ENCODE data around the gene PDE4B. TPM values are rescaled to one million over a fixed set of nuclear protein-coding genes. Genes with fewer than 3 reads are reported as not detected.

The PDE4B gene
- total RNA-seq, 1 experiment from 2014 or later = 1.4 TPM

DNA sequence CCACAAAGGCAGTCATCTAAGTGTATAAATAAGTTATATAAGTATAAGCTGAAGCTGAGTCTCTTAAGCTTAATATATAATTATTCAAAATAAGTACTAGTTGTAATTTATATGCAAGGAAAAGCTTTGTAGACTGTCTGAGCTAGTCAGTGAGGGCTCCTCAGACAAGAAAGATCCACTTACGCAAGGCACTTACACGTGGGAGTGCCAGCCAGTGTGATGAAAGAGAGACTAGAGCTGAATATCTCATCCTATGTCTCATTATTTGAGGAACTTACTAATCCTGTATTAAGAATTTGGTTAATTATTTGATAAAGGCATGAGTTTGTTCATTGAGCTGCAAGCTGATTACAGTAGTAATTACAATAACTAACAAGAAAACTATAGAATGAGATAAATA, 146.9 kb downstream of the PDE4B start:
- ATAC-seq = no peak
- H3F3A ChIP-seq (ENCODE audit: low read length, unreplicated experiment) = no peaks in the 10 kb centered on the region
- H3K4me3 ChIP-seq (ENCODE audit: low read length) = no peak overlapping the region
- ChIA-PET CTCF (interaction anchor here (0.6 kb wide), 1 partner anchor 303 kb away, joined by 3 read pairs; no protein-coding TSS in a partner anchor), POLR2A (ENCODE audit: unreplicated experiment) (no interaction called here)
- peaks cover 4% of the 10 kb centered on the region; the same call in 1 of the 2 replicates for H3K9me3 ChIP-seq (ENCODE audit: low read length)
- H4K20me1 ChIP-seq (ENCODE audit: low read length) = no peaks in the 10 kb centered on the region
- intact Hi-C loops (cut with micrococcal nuclease) = loop anchor here (10.0 kb wide), 1 partner anchor 225 kb away; no protein-coding TSS in a partner anchor
- H3K36me3 ChIP-seq (ENCODE audit: low read depth, low read length) = no peaks in the 10 kb centered on the region
- TF ChIP-seq EZH2 (IDR thresholded peaks at IDR 0.05; ENCODE audit: low read length, unreplicated experiment) (no peak), EZH2phosphoT487 (IDR thresholded peaks at IDR 0.05; ENCODE audit: borderline replicate concordance, low read length) (no peak)
- TF ChIP-seq, protein P1, sequence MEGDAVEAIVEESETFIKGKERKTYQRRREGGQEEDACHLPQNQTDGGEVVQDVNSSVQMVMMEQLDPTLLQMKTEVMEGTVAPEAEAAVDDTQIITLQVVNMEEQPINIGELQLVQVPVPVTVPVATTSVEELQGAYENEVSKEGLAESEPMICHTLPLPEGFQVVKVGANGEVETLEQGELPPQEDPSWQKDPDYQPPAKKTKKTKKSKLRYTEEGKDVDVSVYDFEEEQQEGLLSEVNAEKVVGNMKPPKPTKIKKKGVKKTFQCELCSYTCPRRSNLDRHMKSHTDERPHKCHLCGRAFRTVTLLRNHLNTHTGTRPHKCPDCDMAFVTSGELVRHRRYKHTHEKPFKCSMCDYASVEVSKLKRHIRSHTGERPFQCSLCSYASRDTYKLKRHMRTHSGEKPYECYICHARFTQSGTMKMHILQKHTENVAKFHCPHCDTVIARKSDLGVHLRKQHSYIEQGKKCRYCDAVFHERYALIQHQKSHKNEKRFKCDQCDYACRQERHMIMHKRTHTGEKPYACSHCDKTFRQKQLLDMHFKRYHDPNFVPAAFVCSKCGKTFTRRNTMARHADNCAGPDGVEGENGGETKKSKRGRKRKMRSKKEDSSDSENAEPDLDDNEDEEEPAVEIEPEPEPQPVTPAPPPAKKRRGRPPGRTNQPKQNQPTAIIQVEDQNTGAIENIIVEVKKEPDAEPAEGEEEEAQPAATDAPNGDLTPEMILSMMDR (conservative IDR thresholded peaks at IDR 0.05; ENCODE audit: low read depth, low read length) = no peak
- H3K9ac ChIP-seq (ENCODE audit: low read length) = no peak overlapping the region
- H3K4me2 ChIP-seq (ENCODE audit: low read length) = no peak overlapping the region
- no peaks in the 10 kb centered on the region for H3K79me2 ChIP-seq (ENCODE audit: low read length)
- no peaks in the 10 kb centered on the region for H3K9me2 ChIP-seq (replicated peaks; ENCODE audit: low read length)
- H2AFZ ChIP-seq (ENCODE audit: low read length) = no peak overlapping the region
- DNase-seq = no peak
- peaks cover 16% of the 10 kb centered on the region for H3K27me3 ChIP-seq (ENCODE audit: low read length)
- H3K4me1 ChIP-seq (ENCODE audit: insufficient read depth, low read length) = no peaks in the 10 kb centered on the region
- no TSS peak for BruUV-seq (replicated peaks)
- no peak overlapping the region for H3K27ac ChIP-seq (ENCODE audit: low read length)

DNA sequence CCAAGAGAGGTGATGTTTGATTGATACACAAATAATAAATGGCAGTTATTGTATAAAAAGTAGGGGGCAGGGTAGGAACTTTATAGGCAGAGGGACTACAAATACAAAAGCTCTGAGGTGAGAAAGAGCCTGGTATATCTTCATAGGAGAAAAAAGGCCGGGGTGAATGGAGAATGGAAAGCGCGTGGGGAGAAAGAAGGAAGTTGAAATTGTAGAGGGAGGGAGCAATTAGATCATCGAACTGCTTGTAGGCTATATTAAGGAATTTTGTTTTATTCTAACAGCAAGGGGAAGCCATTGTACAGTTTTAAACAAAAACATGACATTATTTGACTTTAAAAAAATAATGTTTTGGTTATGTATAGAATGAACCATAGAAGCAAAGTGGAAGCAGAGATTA, 147.4 kb downstream of the PDE4B start:
- ATAC-seq = no peak
- DNase-seq = no peak
- intact Hi-C loops (cut with micrococcal nuclease) = loop anchor here (10.0 kb wide), 1 partner anchor 225 kb away; no protein-coding TSS in a partner anchor
- H3K9me2 ChIP-seq (replicated peaks; ENCODE audit: low read length) = no peaks in the 10 kb centered on the region
- no peaks in the 10 kb centered on the region for H3K79me2 ChIP-seq (ENCODE audit: low read length)
- no peak overlapping the region for H3K27ac ChIP-seq (ENCODE audit: low read length)
- H3K27me3 ChIP-seq (ENCODE audit: low read length) = peaks cover 16% of the 10 kb centered on the region
- H3K36me3 ChIP-seq (ENCODE audit: low read depth, low read length) = no peaks in the 10 kb centered on the region
- no peaks in the 10 kb centered on the region for H3K4me1 ChIP-seq (ENCODE audit: insufficient read depth, low read length)
- H3K4me3 ChIP-seq (ENCODE audit: low read length) = no peak overlapping the region
- peaks cover 4% of the 10 kb centered on the region; the same call in 1 of the 2 replicates for H3K9me3 ChIP-seq (ENCODE audit: low read length)
- TF ChIP-seq EZH2phosphoT487 (IDR thresholded peaks at IDR 0.05; ENCODE audit: borderline replicate concordance, low read length) (no peak), EZH2 (IDR thresholded peaks at IDR 0.05; ENCODE audit: low read length, unreplicated experiment) (no peak)
- TF ChIP-seq, protein P1 (conservative IDR thresholded peaks at IDR 0.05; ENCODE audit: low read depth, low read length) = no peak
- H3K9ac ChIP-seq (ENCODE audit: low read length) = no peak overlapping the region
- no peak overlapping the region for H3K4me2 ChIP-seq (ENCODE audit: low read length)
- CTCF ChIA-PET = interaction anchor here (0.6 kb wide), 1 partner anchor 302 kb away, joined by 3 read pairs; no protein-coding TSS in a partner anchor
- H2AFZ ChIP-seq (ENCODE audit: low read length) = no peak overlapping the region
- POLR2A ChIA-PET (ENCODE audit: unreplicated experiment) = no interaction called here
- no peaks in the 10 kb centered on the region for H4K20me1 ChIP-seq (ENCODE audit: low read length)
- no TSS peak for BruUV-seq (replicated peaks)
- no peaks in the 10 kb centered on the region for H3F3A ChIP-seq (ENCODE audit: low read length, unreplicated experiment)

DNA sequence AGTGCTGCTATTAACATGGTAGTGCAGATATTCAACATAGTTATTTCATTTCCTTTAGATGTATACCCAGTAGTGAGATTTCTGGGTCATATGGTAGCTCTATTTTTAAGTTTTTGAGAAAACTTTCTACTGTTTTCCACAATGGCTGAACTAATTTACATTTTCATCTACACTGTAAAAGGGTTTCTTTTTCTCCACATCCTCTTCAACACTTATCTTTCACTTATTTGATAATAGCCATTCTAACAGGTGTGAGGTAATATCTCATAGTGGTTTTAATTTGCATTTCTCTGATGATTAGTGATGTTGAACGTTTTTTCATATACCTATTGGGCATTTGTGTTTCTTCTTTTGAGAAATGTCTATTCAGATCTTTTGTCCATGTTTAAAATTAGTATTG, 149.8 kb downstream of the PDE4B start:
- Histone ChIP-seq H3K4me1 (ENCODE audit: insufficient read depth, low read length) (no peaks in the 10 kb centered on the region), H3F3A (ENCODE audit: low read length, unreplicated experiment) (no peaks in the 10 kb centered on the region), H3K9ac (ENCODE audit: low read length) (no peak overlapping the region), H3K79me2 (ENCODE audit: low read length) (no peaks in the 10 kb centered on the region), H3K27me3 (ENCODE audit: low read length) (peaks cover 10% of the 10 kb centered on the region; the same call in 1 of the 2 replicates), H3K9me3 (ENCODE audit: low read length) (peaks cover 4% of the 10 kb centered on the region; the same call in 1 of the 2 replicates), H3K9me2 (replicated peaks; ENCODE audit: low read length) (no peaks in the 10 kb centered on the region), H3K36me3 (ENCODE audit: low read depth, low read length) (no peaks in the 10 kb centered on the region), H3K27ac (ENCODE audit: low read length) (no peak overlapping the region), H3K4me2 (ENCODE audit: low read length) (no peak overlapping the region), H4K20me1 (ENCODE audit: low read length) (no peaks in the 10 kb centered on the region), H3K4me3 (ENCODE audit: low read length) (no peak overlapping the region), H2AFZ (ENCODE audit: low read length) (no peak overlapping the region)
- intact Hi-C loops (cut with micrococcal nuclease) = loop anchor here (10.0 kb wide), 1 partner anchor 228 kb away; no protein-coding TSS in a partner anchor
- CTCF ChIA-PET = no interaction called here
- BruUV-seq (replicated peaks) = no TSS peak
- no peak for DNase-seq
- POLR2A ChIA-PET (ENCODE audit: unreplicated experiment) = no interaction called here
- no peak for ATAC-seq
- no peak for TF ChIP-seq EZH2phosphoT487 (IDR thresholded peaks at IDR 0.05; ENCODE audit: borderline replicate concordance, low read length)
- TF ChIP-seq, protein P1 (conservative IDR thresholded peaks at IDR 0.05; ENCODE audit: low read depth, low read length) = no peak
- TF ChIP-seq EZH2 (IDR thresholded peaks at IDR 0.05; ENCODE audit: low read length, unreplicated experiment) = no peak

All from PC-3 (cell line).